Hepatocyte (in vitro differentiated cells): ENCODE measurements around the gene SSBP2. TPM values are rescaled to one million over a fixed set of nuclear protein-coding genes. Genes with fewer than 3 reads are reported as not detected.

Experiments
- DNase-seq: peaks from one replicate; pipeline ENCODE4 v3.0.0-alpha.2; 2016; ENCODE audit warnings: low spot score
- H2AFZ ChIP-seq: fragments of 200-600 bp; sonication (generic); 2 replicates; pipeline ENCODE4 v1.6.0; 2016; ENCODE audit warnings: antibody characterized with exemption, mild to moderate bottlenecking
- H3K27ac ChIP-seq: fragments of 200-600 bp; sonication (generic); 2 replicates; pipeline ENCODE4 v1.5.1; 2016; ENCODE audit warnings: mild to moderate bottlenecking
- H3K27me3 ChIP-seq: fragments of 200-600 bp; sonication (generic); 2 replicates; pipeline ENCODE4 v1.6.1; 2016
- H3K36me3 ChIP-seq: fragments of 200-600 bp; sonication (generic); replicated peaks from 2 replicates; pipeline ENCODE4 v1.5.1; 2016; ENCODE audit warnings: low read depth; ENCODE audit not compliant: insufficient read depth
- H3K4me1 ChIP-seq: fragments of 200-600 bp; sonication (generic); 2 replicates; pipeline ENCODE4 v1.5.1; 2016; ENCODE audit warnings: mild to moderate bottlenecking, moderate library complexity; ENCODE audit not compliant: insufficient read depth
- H3K4me2 ChIP-seq: fragments of 200-600 bp; sonication (generic); 2 replicates; pipeline ENCODE4 v1.6.0; 2016
- H3K4me3 ChIP-seq: fragments of 200-600 bp; sonication (generic); 2 replicates; pipeline ENCODE4 v1.5.1; 2016; ENCODE audit warnings: mild to moderate bottlenecking
- H3K79me2 ChIP-seq: fragments of 200-600 bp; sonication (generic); 2 replicates; pipeline ENCODE4 v1.6.0; 2017; ENCODE audit warnings: mild to moderate bottlenecking
- H3K9me2 ChIP-seq: fragments of 200-600 bp; sonication (generic); replicated peaks from 2 replicates; pipeline ENCODE4 v1.6.0; 2017; ENCODE audit warnings: mild to moderate bottlenecking; ENCODE audit not compliant: insufficient read depth
- H3K9me3 ChIP-seq: fragments of 200-600 bp; sonication (generic); 2 replicates; pipeline ENCODE4 v1.5.1; 2016; ENCODE audit warnings: low read depth, mild to moderate bottlenecking
- H4K20me1 ChIP-seq: fragments of 200-600 bp; sonication (generic); 2 replicates; pipeline ENCODE4 v1.6.0; 2016; ENCODE audit warnings: mild to moderate bottlenecking; ENCODE audit not compliant: insufficient read depth, poor library complexity, severe bottlenecking
- CTCF ChIP-seq: fragments of 200-600 bp; sonication (generic); IDR thresholded peaks from 2 replicates; pipeline ENCODE4 v1.5.1; 2016; ENCODE audit warnings: antibody characterized with exemption, mild to moderate bottlenecking; ENCODE audit not compliant: poor library complexity
- EZH2 ChIP-seq: fragments of 200-600 bp; sonication (generic); IDR thresholded peaks from 2 replicates; pipeline ENCODE4 v1.6.1; 2016; ENCODE audit warnings: antibody characterized with exemption, mild to moderate bottlenecking, borderline replicate concordance
- EZH2phosphoT487 ChIP-seq: fragments of 200-600 bp; sonication (generic); IDR thresholded peaks from one replicate; pipeline ENCODE4 v1.6.1; 2018; ENCODE audit warnings: antibody characterized with exemption, mild to moderate bottlenecking, low read depth, moderate library complexity; ENCODE audit not compliant: unreplicated experiment, severe bottlenecking
- WGBS: methylation state at CpG from one replicate; pipeline ENCODE4 v1.1.6; 2016; ENCODE audit warnings: low lambda C conversion rate; ENCODE audit errors: missing lambda C conversion rate; 5-methylcytosine and 5-hydroxymethylcytosine counted together
- polyA plus RNA-seq: library from polyadenylated mRNA; unstranded; fragments of >200 nt; fragmentation: Nextera tagmentation; extraction: Ambion mirVana; gene quantifications from 2 replicates; pipeline ENCODE4 v1.2.1, GENCODE V29; 2016
- total RNA-seq: library from RNA; depleted of rRNA; stranded (reverse); fragments of >200 nt; gene quantifications from 2 replicates; pipeline ENCODE4 v1.2.3, GENCODE V29; 2014

SSBP2 gene
- total and polyA plus RNA-seq, 2 experiments from 2014 or later, result 23.7 to 48.2 TPM

- Histone ChIP-seq H3K36me3 (no peaks in the 10 kb centered on the region), H2AFZ (no peak overlapping the region), H3K79me2 (no peaks in the 10 kb centered on the region), H3K4me2 (no peak overlapping the region), H3K9me2 (no peaks in the 10 kb centered on the region), H3K9me3 (no peaks in the 10 kb centered on the region), H3K4me3 (no peak overlapping the region), H4K20me1 (no peaks in the 10 kb centered on the region), H3K27ac (no peak overlapping the region), H3K4me1 (peaks cover 12% of the 10 kb centered on the region), H3K27me3 (no peaks in the 10 kb centered on the region)
- TF ChIP-seq EZH2phosphoT487 (no peak), EZH2 (no peak), CTCF (no peak)
- WGBS, result 83% methylated on average over 3 of the region's 3 CpGs
- DNase-seq, result no peak
Observed at GRCh38 chr5:81782811-81783210, 31.9 kb upstream of the SSBP2 start.

GRCh38 chr5:81779916-81780266 is 29.0 kb upstream of the SSBP2 start:
- H3K9me3 ChIP-seq, result no peaks in the 10 kb centered on the region
- H3K4me1 ChIP-seq, result peaks cover 12% of the 10 kb centered on the region
- TF ChIP-seq CTCF (no peak), EZH2 (no peak), EZH2phosphoT487 (no peak)
- no peak overlapping the region for H3K4me3 ChIP-seq
- H3K79me2 ChIP-seq, result no peaks in the 10 kb centered on the region
- DNase-seq, result no peak
- H3K36me3 ChIP-seq, result no peaks in the 10 kb centered on the region
- 90% methylated on average over 4 of the region's 4 CpGs for WGBS
- peak overlapping the region; percentile 59 for H2AFZ ChIP-seq
- H3K27ac ChIP-seq, result peak overlapping the region; percentile 33
- H3K9me2 ChIP-seq, result no peaks in the 10 kb centered on the region
- no peaks in the 10 kb centered on the region for H3K27me3 ChIP-seq
- H3K4me2 ChIP-seq, result no peak overlapping the region
- no peaks in the 10 kb centered on the region for H4K20me1 ChIP-seq

- Histone ChIP-seq H2AFZ (peak overlapping the region; percentile 59), H3K4me3 (no peak overlapping the region)
Observed at GRCh38 chr5:81779125-81779915, 28.4 kb upstream of the SSBP2 start.

More at GRCh38 chr5:81779125-81779915, 28.4 kb upstream of the SSBP2 start:
- Histone ChIP-seq H3K79me2 (no peaks in the 10 kb centered on the region), H3K4me1 (peaks cover 12% of the 10 kb centered on the region), H3K9me3 (no peaks in the 10 kb centered on the region), H3K27ac (peak overlapping the region; percentile 33), H3K36me3 (no peaks in the 10 kb centered on the region), H3K27me3 (no peaks in the 10 kb centered on the region), H3K9me2 (no peaks in the 10 kb centered on the region), H3K4me2 (peak overlapping the region; percentile 66), H4K20me1 (no peaks in the 10 kb centered on the region)
- no peak for DNase-seq
- 56% methylated on average over 5 of the region's 5 CpGs for WGBS
- TF ChIP-seq EZH2phosphoT487 (no peak), CTCF (no peak), EZH2 (no peak)
